Stimulated activated CD4-positive, alpha-beta T cell treated with anti-CD3 and anti-CD28 coated beads, Interleukin-2, amount 100 ng/mL, for 48 hours (primary cell): Measurements from ENCODE around the gene GRN.
A peak's percentile ranks its signal among the peaks of the same experiment; 100 is the strongest.
"Not testable (repeated sequence)": the region's sequence is repeated elsewhere in the genome, so short reads cannot be mapped to it uniquely, and the experiment has no call there.

Experiments used
- DNase-seq, 2 donors: peaks; one replicate each; pipeline ENCODE4 v3.0.0-alpha.2; 2020

Gene GRN

GRCh38 chr17:44322236-44322895 is 22.7 kb upstream of the GRN start:
- no peak for DNase-seq

- DNase-seq, result no peak
Observed at GRCh38 chr17:44323359-44324091, 21.6 kb upstream of the GRN start.

- no peak for DNase-seq
Observed at GRCh38 chr17:44324092-44324570, 21.0 kb upstream of the GRN start.

- DNase-seq, result peak; percentile 95 to 97
Observed at GRCh38 chr17:44324571-44325275, 20.4 kb upstream of the GRN start, which contains the start of gene SLC25A39. TSS of gene SLC25A39 (minus strand) at chr17:44324823. CDS start at chr17:44323562, 1,261 bp downstream.

GRCh38 chr17:44326861-44327444 is 18.1 kb upstream of the GRN start:
- peak; percentile 78 to 79 for DNase-seq

- DNase-seq, result no peak
Observed at GRCh38 chr17:44327715-44328449, 17.2 kb upstream of the GRN start.

- DNase-seq, result not testable (repeated sequence)
Observed at GRCh38 chr17:44329516-44329915, 15.6 kb upstream of the GRN start.

- DNase-seq, result not testable (repeated sequence)
Observed at GRCh38 chr17:44330263-44330662, 14.8 kb upstream of the GRN start.

GRCh38 chr17:44331249-44331760 is 13.8 kb upstream of the GRN start:
- peak; percentile 71 to 76 for DNase-seq

GRCh38 chr17:44333371-44333770 is 11.7 kb upstream of the GRN start:
- no peak for DNase-seq

- DNase-seq, result no peak
Observed at GRCh38 chr17:44334315-44334714, 10.8 kb upstream of the GRN start.

- DNase-seq, result no peak
Observed at GRCh38 chr17:44334727-44335126, 10.4 kb upstream of the GRN start.

- DNase-seq, result no peak
Observed at GRCh38 chr17:44335564-44335963, 9.5 kb upstream of the GRN start.

- DNase-seq, result no peak
Observed at GRCh38 chr17:44335968-44336367, 9.1 kb upstream of the GRN start.

GRCh38 chr17:44338702-44339101 is 6.4 kb upstream of the GRN start:
- no peak for DNase-seq

GRCh38 chr17:44340553-44340952 is 4.5 kb upstream of the GRN start:
- DNase-seq, result not testable (repeated sequence)

GRCh38 chr17:44343510-44344209 is 1.4 kb upstream of the GRN start:
- no peak for DNase-seq

GRCh38 chr17:44345454-44346026 is 438 bp downstream of the GRN start:
- DNase-seq, result peak in 1 of 2 donors; percentile 30

- DNase-seq, result no peak
Observed at GRCh38 chr17:44346064-44346844, 1.2 kb downstream of the GRN start.
